GM12874 (cell line): ENCODE measurements around the gene SUN5.

Experiments
- TF ChIP-seq, protein P1 (sequence below): IDR thresholded peaks from 2 replicates; pipeline ENCODE4 v1.5.1; 2011; ENCODE audit warnings: low read depth, mild to moderate bottlenecking, control low read depth, low read length, moderate library complexity; ENCODE audit not compliant: insufficient read depth

SUN5 gene

GRCh38 chr20:33020278-33021161 is 16.3 kb upstream of the SUN5 start:
- TF ChIP-seq, protein P1, sequence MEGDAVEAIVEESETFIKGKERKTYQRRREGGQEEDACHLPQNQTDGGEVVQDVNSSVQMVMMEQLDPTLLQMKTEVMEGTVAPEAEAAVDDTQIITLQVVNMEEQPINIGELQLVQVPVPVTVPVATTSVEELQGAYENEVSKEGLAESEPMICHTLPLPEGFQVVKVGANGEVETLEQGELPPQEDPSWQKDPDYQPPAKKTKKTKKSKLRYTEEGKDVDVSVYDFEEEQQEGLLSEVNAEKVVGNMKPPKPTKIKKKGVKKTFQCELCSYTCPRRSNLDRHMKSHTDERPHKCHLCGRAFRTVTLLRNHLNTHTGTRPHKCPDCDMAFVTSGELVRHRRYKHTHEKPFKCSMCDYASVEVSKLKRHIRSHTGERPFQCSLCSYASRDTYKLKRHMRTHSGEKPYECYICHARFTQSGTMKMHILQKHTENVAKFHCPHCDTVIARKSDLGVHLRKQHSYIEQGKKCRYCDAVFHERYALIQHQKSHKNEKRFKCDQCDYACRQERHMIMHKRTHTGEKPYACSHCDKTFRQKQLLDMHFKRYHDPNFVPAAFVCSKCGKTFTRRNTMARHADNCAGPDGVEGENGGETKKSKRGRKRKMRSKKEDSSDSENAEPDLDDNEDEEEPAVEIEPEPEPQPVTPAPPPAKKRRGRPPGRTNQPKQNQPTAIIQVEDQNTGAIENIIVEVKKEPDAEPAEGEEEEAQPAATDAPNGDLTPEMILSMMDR: no peak

- TF ChIP-seq, protein P1: no peak
Observed at GRCh38 chr20:33019465-33020277, 15.4 kb upstream of the SUN5 start.

DNA sequence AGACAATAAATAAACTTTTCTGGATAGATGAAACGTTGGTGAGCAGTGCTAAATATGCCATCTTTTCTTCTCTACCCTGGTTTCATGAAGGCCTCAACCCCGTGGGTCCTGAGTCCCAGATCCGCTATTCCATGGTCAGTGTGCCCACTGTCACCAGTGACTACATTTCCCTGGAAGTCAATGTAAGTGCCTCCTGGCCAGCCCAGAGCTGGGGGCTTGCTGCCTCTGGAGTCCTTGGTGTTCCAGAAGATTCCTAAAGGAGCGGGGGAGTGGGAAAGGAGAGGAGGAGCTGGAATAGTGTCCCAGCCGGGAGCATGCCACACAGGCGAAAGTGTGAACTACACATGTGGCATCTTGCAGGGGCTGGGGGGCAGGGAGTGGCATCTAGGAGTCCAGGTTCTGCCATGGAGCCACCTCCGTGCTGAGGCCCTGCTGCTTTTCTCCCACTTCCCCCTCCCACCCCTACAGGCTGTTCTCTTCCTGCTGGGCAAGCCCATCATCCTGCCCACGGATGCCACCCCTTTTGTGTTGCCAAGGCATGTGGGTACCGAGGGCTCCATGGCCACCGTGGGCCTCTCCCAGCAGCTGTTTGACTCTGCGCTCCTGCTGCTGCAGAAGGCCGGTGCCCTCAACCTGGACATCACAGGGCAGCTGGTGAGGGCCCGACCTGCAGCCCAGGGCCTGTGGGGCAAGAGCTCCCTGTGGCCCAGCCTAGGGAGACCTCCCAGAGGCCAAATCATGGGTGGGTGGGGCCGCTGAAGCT is 14.1 kb upstream of the SUN5 start:
- TF ChIP-seq, protein P1: no peak

DNA sequence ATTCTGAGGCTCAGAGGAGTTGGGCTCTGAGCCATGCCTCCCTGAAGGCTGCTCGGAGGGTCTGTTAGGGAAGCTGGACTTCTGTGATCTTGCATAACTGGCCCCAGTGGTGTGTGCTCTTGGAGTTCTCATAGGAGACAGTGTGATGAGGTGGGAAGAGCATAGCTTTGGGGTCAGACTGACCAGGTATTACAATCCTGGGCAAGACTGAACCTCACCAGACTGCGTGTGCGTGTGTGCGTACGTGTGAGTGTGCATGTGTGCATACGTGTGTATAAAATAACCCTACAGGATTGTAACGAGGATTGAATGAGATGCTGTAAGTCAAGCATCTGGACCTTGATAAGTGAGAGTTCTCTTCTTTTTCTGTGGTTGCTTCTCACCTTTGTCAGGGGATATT is 13.3 kb upstream of the SUN5 start:
- TF ChIP-seq, protein P1: no peak

- TF ChIP-seq, protein P1: no peak
Observed at GRCh38 chr20:33016581-33017109, 12.4 kb upstream of the SUN5 start.

DNA sequence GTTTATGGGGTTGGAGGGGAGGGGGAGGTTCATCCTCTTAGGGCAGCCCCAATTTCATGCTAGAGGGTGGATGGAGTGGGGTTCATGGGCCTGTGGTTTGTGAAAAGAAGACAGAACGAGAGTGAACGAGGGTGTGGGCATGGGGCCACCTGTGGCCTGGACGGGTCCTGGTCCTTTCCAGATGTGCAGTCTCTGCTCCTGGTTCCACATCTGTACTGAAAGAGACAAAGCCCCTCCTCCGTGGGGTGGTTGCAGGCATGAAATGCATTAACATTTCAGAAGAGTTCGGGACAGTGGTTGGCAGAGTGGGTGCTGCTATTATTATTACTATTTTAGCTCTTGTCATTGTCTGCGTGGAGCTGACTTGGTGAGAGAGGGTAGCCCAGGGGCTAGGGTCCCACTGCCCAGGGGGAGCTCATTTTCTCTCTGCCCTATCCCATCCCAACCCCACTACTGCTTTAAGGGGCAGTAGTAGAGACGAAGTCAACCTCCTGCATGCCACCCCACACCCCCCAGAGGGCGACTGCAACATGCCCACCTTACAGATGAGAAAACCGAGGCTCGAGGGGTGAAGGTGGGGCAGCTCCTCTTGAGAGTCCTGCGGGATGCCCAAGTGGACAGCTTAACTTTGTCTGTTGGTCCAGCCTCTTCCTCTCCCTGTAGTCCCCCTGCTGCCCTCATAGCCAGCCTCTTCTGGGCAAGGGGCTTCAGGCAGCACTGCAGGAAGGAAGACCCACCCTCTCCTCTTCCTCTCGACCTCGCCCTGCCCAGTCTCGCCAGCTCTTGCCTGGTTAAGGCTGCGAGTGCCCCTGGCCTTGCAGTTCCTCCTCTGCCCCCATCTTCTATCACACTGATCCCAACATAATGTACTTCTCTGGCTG is 11.7 kb upstream of the SUN5 start:
- TF ChIP-seq, protein P1: no peak
